GM10266 (cell line): ENCODE results near the gene ACSM2B.
"Not testable (repeated sequence)": the region's sequence is repeated elsewhere in the genome, so short reads cannot be mapped to it uniquely, and the experiment has no call there.

ENCODE experiments used
- DNase-seq: peaks from one replicate; pipeline ENCODE4 v3.0.0; 2012; ENCODE audit errors: extremely low spot score
- CTCF ChIP-seq: IDR thresholded peaks from 2 replicates; pipeline ENCODE4 v1.5.1; 2012; ENCODE audit warnings: mild to moderate bottlenecking, low read depth; ENCODE audit not compliant: control insufficient read depth, insufficient read depth; ENCODE audit errors: missing control alignments

Gene ACSM2B

GRCh38 chr16:20576145-20576544 lies at the start of gene ACSM2B:
ACSM2B (minus strand) TSS chr16:20576367; CDS start chr16:20564845, 11,522 bp downstream.
- DNase-seq: not testable (repeated sequence)

- no peak for TF ChIP-seq CTCF
- DNase-seq: no peak
These were observed 49.0 kb upstream of the ACSM2B start for GRCh38 chr16:20624882-20625807.

GRCh38 chr16:20624205-20624604 lies 48.0 kb upstream of the ACSM2B start:
- TF ChIP-seq CTCF: no peak
- no peak for DNase-seq

GRCh38 chr16:20622498-20622870 lies 46.3 kb upstream of the ACSM2B start:
- no peak for DNase-seq
- no peak for TF ChIP-seq CTCF

GRCh38 chr16:20621406-20621805 lies 45.2 kb upstream of the ACSM2B start:
- DNase-seq: no peak
- no peak for TF ChIP-seq CTCF

- no peak for TF ChIP-seq CTCF
These were observed 44.6 kb upstream of the ACSM2B start for GRCh38 chr16:20620770-20621169.

GRCh38 chr16:20620003-20620402 lies 43.8 kb upstream of the ACSM2B start:
- no peak for TF ChIP-seq CTCF
- no peak for DNase-seq

More at GRCh38 chr16:20620770-20621169, 44.6 kb upstream of the ACSM2B start:
- DNase-seq: no peak
